Ureter (tissue), 1 donor: ENCODE results near the gene ARL4A. TPM values are rescaled to one million over a fixed set of nuclear protein-coding genes. Genes with fewer than 3 reads are reported as not detected.
A peak's percentile ranks its signal among the peaks of the same experiment; 100 is the strongest.
"Not testable (repeated sequence)": the region's sequence is repeated elsewhere in the genome, so short reads cannot be mapped to it uniquely, and the experiment has no call there.

Experiments used
- DNase-seq: peaks from one replicate; pipeline ENCODE4 v3.0.0-alpha.2; 2020; ENCODE audit warnings: low spot score
- total RNA-seq: library from RNA; stranded (reverse); gene quantifications from one replicate; pipeline ENCODE4 v1.2.4, GENCODE V29; 2023
- donor health status: DM: yes; HTN: yes; CAD: no.

Gene ARL4A, protein sequence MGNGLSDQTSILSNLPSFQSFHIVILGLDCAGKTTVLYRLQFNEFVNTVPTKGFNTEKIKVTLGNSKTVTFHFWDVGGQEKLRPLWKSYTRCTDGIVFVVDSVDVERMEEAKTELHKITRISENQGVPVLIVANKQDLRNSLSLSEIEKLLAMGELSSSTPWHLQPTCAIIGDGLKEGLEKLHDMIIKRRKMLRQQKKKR
- 22.6 TPM for total RNA-seq

DNA sequence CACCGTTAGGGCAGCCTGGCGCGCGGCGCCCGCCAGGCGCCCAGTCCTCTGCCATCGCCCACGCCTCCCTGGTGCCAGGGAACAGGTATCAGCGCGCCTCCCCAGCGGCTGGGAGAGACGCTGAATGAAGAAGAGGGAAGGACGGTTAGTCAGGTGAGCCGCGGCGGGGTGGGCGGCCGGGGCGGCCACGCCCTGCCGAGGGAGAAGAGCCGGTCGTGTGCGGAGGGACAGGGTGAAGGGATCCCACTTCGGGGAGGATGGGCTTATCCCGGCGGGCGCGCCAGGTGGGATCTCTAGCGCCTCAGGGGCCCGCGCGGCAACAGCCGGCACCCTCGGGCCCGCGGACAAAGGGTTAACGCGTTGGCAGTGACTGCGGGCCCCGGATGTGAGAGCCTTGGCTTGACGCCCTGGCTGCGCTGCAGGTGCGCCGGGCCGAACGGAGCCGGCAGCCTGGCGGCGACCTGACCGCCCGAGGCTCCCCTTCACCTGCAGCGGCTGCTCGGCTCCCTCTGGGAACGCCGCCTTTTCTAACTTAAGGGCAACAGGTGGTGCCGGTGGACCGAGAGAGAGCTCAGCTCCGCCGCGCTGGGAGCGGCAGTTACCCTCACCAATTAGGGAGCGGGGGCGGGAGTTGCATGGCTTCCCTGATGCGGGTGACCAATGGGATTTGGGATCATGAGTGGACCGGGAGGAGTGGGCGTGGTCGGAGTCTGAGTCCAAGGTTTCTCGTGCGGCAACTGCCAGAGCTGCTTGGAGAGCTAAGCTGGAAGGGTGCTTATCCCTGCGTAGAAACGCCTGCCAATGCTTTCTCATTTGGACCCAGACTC, at the start of gene ARL4A:
TSS of gene ARL4A (plus strand) at position 743 of the 827 bp plus-strand sequence. CDS start 622 bp downstream, outside the sequence.
- peak; percentile 100 for DNase-seq

DNA sequence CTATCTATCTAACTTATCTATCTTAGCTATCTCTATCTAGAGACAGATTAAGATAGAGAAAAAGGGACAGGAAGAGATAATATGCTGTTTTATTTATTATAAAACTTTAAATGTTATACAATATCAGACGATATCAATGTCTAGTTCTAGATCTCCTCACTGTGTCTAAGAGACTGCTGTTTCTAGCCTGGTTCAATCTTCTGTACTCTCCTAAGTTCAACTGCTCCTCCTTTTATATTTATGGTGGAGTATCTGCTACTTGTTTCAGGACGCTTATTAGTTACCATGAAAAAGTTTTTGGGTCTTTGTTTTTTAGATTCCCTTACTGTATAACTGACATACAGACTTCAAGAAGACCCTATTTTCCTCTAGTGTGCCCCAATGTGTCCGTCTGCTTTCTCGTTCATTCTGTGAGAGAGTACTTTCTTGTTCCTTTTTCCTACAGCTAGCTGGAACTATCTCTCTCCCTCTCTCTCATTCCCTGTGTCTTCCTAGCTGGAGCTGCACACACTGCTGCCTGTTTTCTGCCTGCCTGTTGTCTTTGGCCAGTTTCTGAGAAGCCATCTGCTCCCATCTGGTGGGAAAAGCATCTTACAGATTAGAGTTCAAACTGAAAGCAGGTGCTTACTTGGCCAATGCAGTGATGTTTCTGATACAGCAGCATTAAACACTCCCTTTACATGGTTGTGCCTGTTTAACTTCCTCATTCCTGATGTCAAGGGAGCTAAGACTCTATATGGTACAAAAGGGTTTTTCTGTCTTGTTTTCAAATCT, 49.4 kb upstream of the ARL4A start:
- DNase-seq = no peak

DNA sequence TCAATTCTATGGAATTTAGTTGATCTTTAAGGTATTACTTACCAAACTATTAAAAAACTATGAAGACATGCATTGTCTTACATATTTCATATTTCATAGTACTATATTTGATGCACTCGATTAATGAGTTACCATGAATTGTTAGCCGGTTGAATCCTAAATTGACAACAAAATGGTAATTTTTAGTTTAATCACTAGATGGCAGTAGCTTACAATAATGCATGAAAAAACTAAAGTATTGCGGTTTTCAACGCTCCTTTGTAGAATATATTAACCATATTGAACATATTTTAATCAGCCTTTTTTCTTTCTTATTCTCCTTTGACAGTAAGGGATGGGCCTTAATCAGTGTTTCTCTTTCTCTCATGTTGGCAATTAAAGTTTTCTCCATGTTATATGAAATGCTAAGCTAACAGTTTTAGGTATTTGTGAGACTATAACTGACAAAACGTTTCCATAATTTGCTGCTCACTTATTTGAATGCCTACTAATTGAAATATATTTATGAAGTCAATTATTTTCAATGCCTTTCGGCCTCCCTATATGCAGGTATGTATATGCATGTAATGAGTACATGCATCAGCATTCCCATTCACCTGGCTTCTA, 48.5 kb upstream of the ARL4A start:
- DNase-seq = no peak

DNA sequence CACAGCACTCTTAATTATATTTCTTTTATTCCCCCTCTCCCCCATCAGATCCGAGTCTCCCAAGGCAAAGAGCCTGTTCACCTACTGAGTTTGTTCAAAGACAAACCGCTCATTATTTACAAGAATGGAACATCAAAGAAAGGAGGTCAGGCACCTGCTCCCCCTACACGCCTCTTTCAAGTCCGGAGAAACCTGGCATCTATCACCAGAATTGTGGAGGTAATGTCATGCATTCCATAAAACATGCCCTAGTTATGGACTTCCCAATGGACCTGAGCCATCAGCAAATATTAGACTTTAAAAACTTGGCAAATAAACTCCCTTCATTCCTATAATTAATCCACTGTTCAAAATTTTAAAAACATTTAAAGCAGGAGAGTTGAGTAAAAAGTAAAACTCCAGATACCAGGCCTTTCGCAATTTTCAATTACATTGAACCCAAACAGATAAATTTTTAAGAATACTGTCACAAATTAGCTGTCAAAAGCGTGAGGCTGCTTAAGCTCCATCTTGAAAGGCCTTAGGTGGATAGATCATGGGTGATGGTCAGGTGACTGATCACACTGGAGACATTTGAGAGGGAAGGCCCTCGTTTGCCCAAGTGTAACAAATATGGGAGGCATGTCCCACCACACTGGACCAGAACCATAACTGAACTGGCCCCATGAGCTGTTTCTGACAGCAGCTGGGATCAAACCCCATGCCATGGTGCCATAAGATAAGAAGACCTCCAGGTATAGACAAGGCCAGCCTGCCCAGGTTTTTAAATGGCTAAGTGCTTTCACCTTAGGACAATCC, 46.9 kb upstream of the ARL4A start:
- no peak for DNase-seq

DNA sequence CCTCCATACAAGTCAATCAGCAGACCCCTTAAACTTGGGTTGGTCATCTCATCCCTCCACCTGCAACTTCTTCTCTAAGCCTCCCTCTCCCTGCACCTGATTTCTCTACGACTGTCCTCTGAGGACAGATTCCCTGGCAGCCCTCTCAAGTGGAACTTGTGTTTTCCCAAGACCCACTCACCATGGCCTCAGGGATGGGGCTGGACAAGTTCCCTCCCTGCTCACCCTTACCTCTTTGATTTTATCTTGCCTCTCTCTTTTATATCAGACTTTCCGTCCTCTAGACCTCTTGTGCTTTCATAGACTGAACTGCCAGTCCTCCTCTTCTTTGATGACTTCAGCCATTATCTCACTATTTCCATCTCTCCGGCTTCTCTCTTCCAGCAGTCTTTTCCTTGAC, 46.2 kb upstream of the ARL4A start:
- DNase-seq = no peak

DNA sequence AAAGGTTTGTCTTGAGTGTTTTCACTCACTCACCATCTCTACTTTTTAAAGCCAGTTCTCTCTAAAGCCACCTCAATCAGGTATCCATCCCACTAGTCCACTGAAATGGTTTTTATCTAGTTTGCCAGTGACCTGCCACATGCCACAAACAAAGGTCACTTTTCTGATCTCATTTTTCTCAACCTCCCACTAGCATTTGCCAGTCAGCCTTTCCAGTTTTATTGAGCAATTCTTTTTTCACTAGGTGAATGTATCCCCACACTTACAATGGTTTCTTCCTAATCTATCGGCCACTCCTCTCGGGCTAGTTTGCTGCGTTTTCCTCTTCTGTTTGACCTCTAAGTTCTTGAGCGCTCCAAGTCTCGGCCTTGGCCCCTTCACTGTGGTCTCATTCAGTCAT, 44.9 kb upstream of the ARL4A start:
- no peak for DNase-seq

DNA sequence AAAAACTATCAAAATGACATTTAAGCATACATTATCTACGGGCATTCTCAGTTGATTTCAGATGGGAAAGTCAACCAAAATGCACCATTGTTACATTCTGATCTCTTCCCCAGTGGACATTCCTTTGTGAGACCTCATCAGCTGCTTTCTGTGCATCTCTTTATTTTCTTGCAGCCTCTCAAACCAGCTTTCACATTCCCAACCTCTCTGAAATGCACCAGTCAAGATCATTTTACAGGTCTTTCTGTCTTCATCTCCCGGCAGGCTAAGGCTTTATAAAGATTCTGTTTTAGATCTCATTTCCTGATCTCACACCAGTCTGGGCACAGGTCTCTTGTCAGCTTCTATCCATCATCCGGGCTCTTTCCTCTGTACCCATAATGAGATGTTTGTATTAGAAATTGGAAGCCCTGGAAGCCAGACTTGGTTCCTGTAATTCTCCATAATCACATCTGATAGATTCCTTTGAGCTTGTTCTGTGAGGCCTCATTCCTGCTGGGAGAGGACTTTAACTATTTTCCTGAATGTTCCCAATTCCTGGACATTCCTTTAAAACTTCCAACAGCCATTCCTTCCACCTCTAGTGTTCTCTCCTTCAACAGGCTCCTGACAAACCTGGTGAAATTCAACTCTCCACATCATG, 44.3 kb upstream of the ARL4A start:
- no peak for DNase-seq

DNA sequence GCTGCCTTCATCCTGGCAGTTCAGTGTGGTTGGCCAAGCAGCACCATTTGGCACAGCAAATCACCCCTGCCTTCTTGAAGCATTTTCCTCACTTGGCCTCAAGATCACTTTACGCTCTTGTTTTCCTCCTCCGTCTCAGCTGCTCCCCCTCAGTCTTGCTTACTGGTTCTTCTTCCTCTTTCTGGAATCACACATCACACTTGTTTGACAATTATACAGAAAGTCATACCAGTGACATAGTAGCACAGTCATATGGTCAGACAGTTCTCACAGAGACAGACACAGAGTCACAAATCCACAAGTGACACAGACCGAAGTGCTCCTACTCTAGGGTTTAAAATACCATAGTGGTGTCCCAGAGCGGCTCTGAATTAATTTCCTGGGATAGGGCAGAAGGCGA, 43.8 kb upstream of the ARL4A start:
- DNase-seq = no peak

DNA sequence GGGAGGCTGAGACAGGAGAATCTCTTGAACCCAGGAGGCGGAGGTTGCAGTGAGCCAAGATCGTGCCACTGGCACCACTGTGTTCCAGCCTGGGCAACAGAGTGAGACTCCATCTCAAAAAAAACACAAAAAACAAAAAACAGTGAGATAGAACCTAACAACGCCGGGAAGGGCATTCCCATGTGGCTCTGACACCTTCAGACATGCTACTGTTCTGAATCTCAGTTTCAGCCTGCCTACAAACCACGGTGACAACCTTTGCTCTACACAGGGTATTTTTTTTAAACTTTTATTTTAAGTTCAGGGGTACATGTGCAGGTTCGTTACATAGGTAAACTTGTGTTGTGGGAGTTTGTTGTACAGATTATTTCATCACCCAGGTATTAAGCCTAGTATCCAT, 42.2 kb upstream of the ARL4A start:
- DNase-seq = not testable (repeated sequence)

DNA sequence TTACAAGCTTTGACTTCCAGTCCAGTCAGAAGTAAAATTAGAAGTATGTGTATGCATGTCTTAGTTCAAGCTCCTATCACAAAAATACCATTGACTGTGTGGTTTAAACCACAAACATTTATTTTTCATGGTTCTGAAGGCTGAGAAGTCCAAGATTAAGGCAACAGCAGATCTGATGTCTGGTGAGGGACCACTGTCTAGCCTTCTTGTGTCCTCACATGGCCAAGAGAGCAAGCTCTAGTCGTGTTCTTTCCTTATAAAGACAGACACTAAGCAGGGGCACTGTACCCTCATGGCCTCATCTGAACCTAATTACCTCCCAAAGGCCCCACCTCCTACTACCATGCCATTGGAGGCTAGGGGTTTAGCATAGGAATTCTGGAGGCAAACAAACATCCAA, 41.3 kb upstream of the ARL4A start:
- DNase-seq = no peak

DNA sequence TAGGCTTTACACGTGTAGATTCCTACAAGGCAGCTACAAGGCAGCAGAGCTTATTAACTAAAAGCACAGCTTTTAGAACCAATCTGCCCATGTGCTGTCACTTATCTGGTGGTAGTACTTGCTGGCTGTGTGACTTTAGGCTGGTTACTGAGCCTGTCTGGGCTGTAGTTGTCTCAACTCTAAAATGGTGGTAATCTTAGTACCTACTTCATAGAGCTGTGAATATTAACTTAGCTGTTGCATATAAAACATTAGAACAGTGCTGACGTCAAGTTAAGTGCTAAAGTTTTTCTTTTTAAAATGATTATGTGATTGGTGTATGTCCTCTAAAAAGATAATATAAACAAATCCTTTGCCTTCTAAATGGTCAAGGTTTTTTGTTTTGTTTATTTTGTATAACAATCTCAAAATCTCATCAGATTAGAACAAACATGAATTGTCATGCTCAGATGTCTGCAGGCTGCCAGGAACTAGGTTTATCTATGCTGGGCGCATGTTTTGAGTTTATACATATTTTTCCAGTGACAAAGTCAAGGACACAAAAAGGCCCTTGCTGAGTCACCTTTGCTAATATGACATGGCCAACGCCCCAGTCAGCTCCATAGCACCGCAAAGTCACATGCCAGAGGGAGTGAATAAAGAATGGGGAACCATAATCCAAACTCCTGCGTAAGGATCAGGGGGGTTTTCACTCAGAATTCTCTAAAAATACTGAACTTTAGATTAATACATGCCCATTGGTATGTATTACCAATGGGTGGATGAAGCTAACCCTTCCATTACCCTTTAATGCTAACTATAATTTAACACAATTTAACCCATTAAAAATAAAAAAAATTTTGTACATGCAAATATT, 39.8 kb upstream of the ARL4A start:
- DNase-seq = peak; percentile 58

DNA sequence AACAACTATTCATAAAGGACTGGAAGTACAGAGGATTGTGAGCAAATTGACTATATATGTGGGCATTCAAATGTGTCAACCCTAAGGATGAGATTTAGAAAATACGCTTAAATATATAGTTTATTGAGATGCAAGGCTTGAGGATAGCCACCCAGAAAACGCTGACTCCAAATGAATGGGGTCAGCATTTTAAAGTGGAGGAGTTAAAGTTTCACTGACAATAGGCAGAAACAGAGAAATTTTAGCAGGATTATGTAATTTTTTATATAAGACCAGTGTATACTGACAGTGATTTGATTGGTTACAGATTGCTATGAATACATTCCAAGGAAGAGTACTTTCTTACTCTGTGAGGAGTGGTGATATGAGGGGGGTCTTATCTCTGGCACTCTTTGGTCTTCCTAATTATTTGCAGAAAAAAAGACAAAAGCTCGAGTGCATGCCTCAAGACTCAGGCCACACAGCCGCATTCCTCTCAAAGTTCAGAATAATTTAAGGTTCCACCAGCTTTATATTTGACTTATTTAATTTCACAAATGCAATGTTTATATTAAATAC, 38.6 kb upstream of the ARL4A start:
- DNase-seq = no peak

DNA sequence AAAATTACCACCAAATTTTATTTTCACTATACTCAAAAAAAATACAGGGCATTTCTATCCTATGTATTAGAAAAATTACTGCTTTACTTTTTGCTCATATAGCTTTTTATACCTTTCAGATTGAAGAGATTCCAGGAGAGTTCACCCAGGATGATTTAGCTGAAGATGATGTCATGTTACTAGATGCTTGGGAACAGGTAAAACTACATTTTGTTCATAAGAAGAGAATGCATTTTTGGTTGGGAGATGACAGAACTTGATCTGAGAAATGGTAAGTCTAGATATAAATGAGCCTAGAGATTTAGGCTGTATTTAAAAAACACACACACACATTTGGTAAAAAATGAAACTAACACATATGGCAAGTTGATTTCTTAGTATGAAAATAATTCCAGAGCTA, 38.1 kb upstream of the ARL4A start:
- no peak for DNase-seq

DNA sequence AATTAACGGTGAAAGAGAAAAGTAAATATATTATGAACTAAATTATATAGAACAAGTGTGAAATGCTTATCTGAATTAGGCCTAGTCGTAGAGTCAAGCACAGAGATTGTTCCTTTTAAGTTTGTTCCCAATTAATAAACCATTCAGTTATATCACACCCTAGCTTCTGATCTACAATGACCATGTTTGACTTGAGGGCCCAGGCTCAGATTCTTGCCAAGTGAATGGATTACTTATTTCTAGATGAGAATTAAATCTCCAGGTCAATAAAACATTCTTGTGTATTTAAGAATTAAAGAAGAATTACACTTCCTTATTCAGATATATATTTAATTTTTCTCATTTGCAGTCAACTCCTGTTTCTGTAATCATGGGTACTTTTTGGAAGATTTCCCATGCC, 37.4 kb upstream of the ARL4A start:
- no peak for DNase-seq

DNA sequence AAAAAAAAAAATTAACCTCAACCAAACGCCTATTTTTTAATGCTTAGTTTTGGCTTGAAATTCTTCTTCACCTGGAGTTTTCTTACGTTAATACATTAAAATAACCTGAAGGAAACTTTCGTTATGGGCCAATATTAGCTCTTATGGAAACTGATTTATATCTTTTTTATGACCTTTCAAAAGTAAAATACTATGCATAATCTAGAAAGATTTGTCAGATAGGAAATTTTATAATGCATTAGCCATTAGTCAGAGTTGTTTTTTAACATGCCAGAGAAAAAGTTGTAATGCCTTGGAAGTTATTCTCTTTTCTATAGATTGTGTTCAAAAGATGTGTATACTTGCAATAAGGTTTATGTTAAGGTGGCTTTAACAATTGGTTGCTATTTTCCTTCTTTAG, 34.3 kb upstream of the ARL4A start:
- no peak for DNase-seq

DNA sequence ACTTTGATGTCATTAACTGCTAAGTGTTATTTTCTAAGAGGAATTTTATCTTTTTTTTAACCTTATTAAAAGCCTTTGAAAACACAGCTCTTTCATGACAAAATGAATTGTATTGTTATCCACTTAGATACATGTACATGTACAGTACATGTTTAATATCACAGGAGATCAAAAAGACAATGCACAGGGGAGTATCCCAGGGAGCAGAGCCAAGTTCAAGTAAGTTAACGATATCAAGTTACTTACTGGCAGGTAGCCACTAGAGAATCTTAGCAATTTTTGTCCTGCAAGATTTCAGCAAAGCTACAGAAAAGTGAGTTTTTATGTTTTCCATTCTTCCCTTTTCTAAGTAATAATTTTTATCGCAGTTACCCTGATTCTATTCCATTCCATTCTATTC, 33.9 kb upstream of the ARL4A start:
- no peak for DNase-seq

DNA sequence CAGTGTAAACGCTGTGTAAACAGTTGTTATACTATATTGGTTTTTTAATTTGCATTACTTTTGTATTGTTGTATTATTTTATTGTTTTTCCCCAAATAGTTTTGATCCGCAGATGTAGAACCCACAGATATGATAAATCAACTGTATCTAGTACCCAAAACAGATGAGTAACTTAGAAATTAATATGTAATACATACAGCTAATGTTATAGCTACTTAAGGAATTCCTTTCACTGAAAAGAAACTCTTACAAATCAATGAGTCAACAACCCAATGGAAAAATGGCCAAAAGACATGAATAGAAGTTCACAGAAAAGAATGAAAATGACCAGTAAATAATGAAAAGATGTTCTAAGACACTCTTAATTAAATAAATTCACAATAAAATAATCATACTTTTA, 32.3 kb upstream of the ARL4A start:
- DNase-seq = no peak

DNA sequence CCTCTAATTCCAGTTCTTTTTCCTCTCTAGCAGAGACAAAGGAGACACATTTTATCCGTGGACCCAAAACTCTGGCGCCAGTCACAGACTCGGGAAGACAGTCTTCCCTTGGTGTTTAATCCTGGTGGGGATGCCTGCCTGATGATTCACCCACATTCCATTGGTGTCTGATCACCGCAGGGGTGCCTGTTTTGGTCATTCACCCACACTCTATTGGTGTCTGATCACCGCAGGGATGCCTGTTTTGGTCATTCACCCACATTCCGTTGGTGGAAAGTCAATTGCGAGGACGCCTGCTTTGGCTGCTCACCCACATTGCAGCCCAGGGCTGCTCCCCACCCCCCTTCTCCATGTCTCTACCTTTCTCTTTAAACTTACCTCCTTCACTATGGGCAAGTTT, 27.0 kb upstream of the ARL4A start:
- not testable (repeated sequence) for DNase-seq

DNA sequence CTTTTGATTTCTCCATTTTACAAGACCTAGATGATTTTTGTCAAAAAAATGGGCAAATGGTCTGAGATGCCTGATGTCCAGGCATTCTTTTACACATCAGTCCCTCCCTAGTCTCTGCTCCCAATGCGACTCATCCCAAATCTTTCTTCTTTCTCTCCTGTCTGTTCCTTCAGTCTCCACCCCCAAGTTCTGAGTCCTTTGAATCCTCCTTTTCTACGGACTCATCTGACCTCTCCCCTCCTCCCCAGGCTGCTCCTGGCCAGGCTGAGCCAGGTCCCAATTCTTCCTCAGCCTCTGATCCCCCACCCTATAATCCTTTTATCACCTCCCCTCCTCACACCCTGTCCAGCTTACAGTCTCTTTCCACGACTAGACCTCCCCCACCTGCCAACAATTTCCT, 26.4 kb upstream of the ARL4A start:
- DNase-seq = not testable (repeated sequence)

DNA sequence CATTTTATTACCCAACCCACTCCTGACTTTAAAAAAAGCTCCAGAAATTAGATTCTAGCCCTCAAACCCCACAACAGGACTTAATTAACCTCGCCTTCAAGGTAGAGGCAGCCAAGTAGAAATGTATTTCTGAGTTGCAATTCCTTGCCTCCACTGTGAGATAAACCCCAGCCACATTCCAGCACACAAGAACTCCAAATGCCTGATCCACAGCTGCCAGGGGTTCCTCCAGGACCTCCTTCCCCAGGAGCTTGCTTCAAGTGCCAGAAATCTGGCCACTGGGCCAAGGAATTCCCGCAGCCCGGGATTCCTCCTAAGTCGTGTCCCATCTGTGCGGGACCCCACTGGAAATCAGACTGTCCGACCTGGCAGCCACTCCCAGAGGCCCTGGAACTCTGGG, 25.9 kb upstream of the ARL4A start:
- DNase-seq = no peak
